ENCODE measurements around the gene OXSR1.

GRCh38 chr3:38131621-38132369 lies 33.5 kb upstream of the OXSR1 start:
- TF ChIP-seq CTCF (IDR thresholded peaks at IDR 0.05 in 8 of 11, conservative IDR thresholded peaks at IDR 0.05 in 3 of 11), result peak in 2 of 11 experiments; percentile 25 to 35
- TF ChIP-seq POLR2A (IDR thresholded peaks at IDR 0.05), result no peak
- no peak for TF ChIP-seq POLR2AphosphoS5 (IDR thresholded peaks at IDR 0.05)

Measured in spleen (tissue), 7 donors.